Activated CD4-positive, alpha-beta T cell treated with anti-CD3 and anti-CD28 coated beads, Interleukin-2, amount 50 U/mL, for 4 hours (primary cell): ENCODE results near the gene ST8SIA5.

Source experiments
- DNase-seq, 2 experiments: peaks; one replicate each; pipeline ENCODE4 v3.0.0-alpha.2; 2020

The ST8SIA5 gene

GRCh38 chr18:46736736-46737135 lies 20.1 kb downstream of the ST8SIA5 start:
- DNase-seq, result no peak

DNA sequence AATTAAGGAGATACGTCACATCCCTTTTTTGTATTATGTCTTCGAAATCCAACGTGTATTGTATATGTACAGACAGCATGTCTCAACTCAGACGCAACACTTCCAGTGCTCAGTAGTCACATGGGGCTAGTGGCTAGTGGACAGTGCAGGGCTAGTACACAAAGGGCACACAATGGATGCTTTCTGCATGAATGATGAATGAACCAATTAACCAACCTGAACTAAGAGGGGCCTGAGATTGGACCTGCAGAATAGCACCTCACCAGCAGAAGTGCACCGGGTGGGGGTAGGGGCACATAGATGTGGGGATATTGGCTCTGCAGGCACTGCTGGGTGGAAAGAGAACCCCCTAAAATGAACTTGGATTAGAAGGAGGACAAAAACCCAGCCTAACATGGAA lies 20.7 kb downstream of the ST8SIA5 start:
- no peak for DNase-seq

GRCh38 chr18:46734981-46735380 lies 21.9 kb downstream of the ST8SIA5 start:
- DNase-seq, result no peak

DNA sequence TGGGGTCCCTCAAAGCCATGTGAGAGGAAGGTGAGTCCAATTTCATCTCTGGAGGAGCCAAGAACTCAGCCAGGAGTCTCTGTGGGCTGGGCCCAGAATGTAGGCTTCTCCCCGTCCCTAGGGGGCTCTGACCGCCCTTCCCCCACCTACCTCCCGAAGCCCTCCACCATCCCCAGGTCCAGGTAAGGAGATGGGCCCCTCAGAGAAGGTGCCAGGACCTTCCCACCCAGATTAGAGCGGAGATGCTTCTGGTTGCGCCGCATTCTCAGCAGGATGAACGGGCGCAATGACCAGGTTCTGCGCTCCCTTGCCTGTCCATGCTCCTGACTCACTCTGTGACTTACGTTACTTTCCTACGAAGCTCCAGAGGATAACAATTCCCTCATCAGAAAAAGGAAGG lies 23.0 kb downstream of the ST8SIA5 start:
- DNase-seq, result no peak

- no peak for DNase-seq
Observed at GRCh38 chr18:46732801-46733200, 24.1 kb downstream of the ST8SIA5 start.

DNA sequence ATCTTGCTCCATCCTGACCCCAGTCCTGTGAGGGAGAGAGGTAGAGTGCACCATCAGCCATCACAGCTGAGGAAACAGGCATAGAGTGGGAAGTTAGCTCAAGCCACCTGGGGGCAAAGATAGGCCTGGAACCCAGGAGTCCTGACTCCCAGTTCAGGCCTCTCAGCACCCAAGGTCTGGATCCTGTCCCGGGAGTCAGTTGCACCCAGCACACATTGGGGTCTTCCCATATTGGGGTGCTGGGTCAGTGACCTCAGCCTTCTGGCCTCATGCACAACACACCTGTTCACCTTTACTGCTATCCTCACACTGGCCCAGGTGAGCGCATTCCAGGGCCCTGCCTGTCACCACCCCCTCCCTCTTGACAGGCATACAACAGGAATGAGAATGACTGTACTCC lies 24.7 kb downstream of the ST8SIA5 start:
- DNase-seq, result no peak

- no peak for DNase-seq
Observed at GRCh38 chr18:46731316-46731715, 25.5 kb downstream of the ST8SIA5 start.

- DNase-seq, result no peak
Observed at GRCh38 chr18:46728219-46728930, 28.5 kb downstream of the ST8SIA5 start.

DNA sequence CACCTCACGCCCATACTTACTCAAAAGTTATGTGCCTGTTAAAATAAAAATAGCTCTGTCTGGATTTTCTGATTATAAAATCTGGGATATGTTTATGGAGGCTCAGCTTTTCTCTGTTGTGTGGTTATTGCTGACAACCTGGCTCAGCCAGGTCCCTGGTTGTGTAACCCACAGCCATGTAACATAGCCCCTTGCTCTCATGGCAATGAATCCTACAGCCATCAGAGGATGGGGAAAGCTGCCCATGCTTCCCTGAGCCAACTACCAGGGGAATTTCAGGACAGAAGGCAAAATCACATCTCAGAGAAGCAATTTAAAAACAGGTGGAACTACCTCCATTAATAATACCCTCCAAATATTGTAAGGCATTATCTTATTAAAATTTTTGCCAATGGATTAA lies 29.7 kb downstream of the ST8SIA5 start:
- no peak for DNase-seq

DNA sequence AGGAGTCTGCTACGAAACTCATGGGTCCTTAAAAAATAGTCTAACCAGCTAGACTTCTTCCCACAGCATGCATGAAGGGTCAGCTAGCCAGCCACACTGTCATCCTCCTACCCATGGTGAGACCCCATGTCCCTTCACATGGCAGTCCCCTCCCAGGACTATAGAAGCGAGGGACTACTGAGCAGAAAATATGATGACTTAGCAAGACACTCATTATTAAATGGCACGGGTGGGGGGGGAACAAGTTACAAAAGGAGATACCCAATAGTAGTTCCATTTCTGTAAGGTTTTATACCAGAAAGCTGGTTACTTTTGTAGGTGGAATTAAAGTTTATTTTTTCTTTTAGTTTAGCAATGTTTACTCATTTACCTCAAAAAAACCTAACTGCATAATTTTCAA lies 31.5 kb downstream of the ST8SIA5 start:
- DNase-seq, result no peak

DNA sequence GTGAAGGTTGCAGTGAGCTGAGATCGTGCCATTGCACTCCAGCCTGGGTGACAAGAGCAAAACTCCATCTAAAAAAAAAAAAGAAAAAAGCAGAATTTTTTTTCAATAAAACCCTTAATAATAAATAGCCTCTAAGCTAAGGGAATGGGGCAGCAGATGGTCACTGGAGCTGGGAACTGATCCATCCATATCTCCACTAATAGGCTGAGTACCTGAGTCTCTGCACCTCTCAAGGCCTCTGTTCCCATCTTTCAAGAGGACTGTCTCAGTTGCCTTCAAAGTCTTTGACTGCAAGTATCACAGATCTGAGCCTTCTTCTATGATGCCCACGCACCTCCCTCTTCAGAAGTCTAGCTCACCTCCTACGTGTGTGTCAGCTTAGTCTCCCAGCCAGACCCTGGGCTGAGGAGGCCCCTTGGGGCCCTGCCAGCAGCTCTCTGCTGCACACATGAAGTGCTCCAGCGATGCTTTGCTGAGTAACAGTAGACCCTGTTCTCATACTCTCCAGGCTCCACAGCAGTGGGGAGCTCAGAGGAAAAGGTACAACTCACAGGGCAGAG lies 32.9 kb downstream of the ST8SIA5 start:
- DNase-seq, result no peak

DNA sequence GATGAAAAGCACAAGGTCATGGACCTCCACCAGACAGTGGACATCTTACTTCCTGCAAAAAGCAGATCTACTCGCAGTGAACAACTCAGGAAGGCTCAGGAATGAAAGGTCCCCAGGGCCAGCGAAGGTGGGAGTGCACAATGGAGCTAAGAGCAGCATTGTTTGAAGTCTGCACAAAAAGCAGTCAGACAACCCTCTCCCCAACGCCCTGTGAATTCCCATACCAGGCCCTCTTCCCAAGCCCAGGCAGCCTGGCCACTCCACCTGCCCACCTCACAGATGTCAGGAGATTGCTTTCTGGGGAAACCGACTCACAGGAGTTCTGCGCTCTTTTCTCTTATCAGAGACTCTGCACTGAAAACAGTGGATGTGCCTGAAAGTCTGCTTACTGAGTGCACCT lies 34.8 kb downstream of the ST8SIA5 start:
- no peak for DNase-seq

GRCh38 chr18:46721331-46721730 lies 35.5 kb downstream of the ST8SIA5 start:
- DNase-seq, result no peak

DNA sequence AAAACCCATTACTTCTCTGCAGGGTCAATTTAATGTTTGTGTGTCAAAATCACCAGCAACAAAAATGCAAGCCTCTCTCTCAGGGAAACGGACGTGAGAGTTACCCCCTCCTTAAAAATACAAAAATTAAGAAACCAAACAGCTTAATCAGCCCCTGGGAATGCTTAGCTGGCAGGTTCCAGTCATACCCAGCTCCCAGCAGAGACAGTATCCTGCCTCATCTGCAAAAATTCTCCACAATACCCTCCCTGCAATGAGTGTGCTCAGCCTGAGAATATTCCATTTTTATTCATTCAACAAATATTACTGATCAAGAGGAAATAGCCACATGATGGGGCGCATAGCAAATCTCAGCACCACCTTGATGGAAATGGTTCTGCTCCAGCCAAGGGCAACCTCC lies 36.3 kb downstream of the ST8SIA5 start:
- DNase-seq, result no peak

GRCh38 chr18:46720092-46720491 lies 36.8 kb downstream of the ST8SIA5 start:
- no peak for DNase-seq

DNA sequence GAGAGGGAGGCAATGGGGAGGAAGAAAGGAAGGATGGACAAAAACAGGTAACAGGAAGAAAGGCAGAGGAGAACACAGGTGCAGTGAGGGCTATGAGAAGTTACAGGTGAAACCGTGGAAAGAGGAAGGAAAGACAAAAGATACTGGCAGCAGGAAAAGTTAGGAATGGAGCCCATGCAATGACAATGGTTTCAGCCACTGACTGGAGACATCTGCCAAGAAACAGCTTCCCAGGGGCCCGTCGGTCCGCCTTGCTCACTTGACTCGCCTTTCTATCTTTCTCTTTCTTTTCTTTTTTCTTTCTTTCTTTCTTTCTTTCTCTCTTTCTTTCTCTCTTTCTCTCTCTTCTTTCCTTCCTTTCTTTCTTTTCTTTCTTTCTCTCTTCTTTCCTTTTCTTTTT lies 37.5 kb downstream of the ST8SIA5 start:
- no peak for DNase-seq

DNA sequence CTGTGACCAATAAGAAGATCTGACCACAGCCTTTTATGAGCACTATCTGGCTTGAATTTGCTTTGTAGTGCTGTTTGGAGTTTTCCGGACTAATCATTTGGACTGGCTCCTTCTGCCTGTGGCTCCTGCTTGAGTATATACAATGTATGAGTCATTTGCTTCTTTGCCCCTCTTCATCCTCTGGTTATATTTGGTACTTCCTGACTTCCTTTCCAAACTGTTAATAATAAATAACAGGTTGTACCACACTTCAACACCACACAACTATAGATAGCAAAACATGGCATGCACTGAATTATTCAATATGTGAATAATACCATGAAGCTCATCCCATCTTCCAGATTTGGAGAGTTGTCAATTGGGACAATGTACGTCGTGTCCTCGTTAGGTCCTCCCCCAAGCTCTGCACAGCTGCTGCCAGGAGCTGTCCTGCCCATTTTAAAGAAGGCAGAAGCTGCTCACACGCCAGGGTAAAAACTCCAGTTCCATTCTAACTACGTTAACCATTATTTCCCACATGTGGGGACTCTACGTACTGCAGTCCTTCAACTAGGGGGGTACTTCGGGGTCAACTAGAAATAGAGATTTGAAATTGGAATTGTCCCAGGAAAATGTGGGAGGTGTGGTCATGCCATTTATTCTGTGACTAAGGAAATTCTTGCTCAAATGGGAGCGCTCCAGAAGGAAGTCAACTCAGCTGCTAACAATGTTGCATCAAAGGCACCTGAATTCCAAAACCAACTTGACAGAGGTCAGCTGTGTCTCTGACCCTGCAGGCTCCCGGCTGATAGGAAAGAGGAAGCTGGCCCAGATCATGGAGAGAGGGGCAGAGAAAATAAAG lies 38.1 kb downstream of the ST8SIA5 start:
- DNase-seq, result no peak

- no peak for DNase-seq
Observed at GRCh38 chr18:46716827-46717226, 40.0 kb downstream of the ST8SIA5 start.

- DNase-seq, result no peak
Observed at GRCh38 chr18:46716336-46716735, 40.5 kb downstream of the ST8SIA5 start.

GRCh38 chr18:46715062-46715461 lies 41.8 kb downstream of the ST8SIA5 start:
- DNase-seq, result no peak

GRCh38 chr18:46712406-46712805 lies 44.4 kb downstream of the ST8SIA5 start:
- no peak for DNase-seq

GRCh38 chr18:46711444-46711863 lies 45.4 kb downstream of the ST8SIA5 start:
- no peak for DNase-seq

DNA sequence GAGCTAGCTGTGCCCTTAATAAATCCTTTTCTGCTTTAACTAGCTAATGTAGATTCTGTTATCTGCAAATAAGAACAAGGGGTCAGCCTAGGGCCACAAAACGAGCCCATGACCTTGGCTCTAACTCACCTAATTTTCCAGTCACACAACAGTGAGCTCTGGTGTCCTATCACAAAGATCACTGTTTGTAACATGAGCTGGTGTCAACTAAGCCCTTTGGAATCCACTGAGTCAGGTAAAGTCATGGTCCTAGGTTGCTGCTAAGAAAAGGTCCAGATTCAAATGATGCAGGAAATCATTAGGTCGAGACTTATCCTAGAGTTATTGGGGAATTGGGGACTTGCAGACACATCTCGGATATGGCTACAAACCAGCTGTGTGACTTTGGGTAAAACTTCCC lies 49.9 kb downstream of the ST8SIA5 start:
- DNase-seq, result no peak

DNA sequence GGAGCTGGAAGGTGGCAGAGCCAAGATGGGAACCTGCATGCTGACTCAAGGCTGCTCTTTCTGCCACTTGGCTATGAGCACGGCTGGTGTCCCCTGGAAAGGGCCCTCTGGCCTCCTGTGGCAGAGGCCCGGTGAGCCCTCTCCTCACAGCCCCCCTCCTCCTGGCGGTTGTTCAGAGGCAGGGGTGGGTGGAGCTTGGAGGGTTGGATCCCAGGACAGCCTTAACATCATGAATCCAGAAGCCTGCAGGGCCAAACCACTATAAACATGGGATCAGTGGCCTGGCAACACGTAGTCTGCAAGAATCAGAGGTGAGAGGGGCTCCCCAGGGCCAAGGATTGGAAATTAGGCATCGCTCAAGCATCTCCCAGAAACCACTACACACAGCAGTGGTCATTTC lies 51.3 kb downstream of the ST8SIA5 start:
- no peak for DNase-seq
